Activated naive CD8-positive, alpha-beta T cell treated with anti-CD3 and anti-CD28 coated beads for 36 hours (primary cell): Measurements from ENCODE around the gene CABS1. TPM values are rescaled to one million over a fixed set of nuclear protein-coding genes. Genes with fewer than 3 reads are reported as not detected.

ENCODE experiments used
- DNase-seq: peaks from one replicate; pipeline ENCODE4 v3.0.0; 2021
- H3K27ac Mint-ChIP-seq: one replicate; pipeline ENCODE4 v1.8.0; 2022; ENCODE audit warnings: mild to moderate bottlenecking, moderate library complexity, mixed read lengths
- H3K27me3 Mint-ChIP-seq: one replicate; pipeline ENCODE4 v1.8.0; 2022; ENCODE audit warnings: mild to moderate bottlenecking, mixed read lengths
- H3K36me3 Mint-ChIP-seq: one replicate; pipeline ENCODE4 v1.8.0; 2021; ENCODE audit warnings: mild to moderate bottlenecking, mixed read lengths
- H3K4me1 Mint-ChIP-seq: one replicate; pipeline ENCODE4 v1.8.0; 2021; ENCODE audit warnings: mixed read lengths
- H3K4me3 Mint-ChIP-seq: one replicate; pipeline ENCODE4 v1.8.0; 2022; ENCODE audit warnings: mild to moderate bottlenecking, moderate library complexity, mixed read lengths
- H3K9me3 Mint-ChIP-seq: one replicate; pipeline ENCODE4 v1.8.0; 2022; ENCODE audit warnings: mixed read lengths
- total RNA-seq, 2 experiments: library from RNA; stranded (reverse); gene quantifications; one replicate each; pipeline ENCODE4 v1.2.3, GENCODE V29; 2021

The CABS1 gene
- total RNA-seq, 2 experiments from 2014 or later: not detected

DNA sequence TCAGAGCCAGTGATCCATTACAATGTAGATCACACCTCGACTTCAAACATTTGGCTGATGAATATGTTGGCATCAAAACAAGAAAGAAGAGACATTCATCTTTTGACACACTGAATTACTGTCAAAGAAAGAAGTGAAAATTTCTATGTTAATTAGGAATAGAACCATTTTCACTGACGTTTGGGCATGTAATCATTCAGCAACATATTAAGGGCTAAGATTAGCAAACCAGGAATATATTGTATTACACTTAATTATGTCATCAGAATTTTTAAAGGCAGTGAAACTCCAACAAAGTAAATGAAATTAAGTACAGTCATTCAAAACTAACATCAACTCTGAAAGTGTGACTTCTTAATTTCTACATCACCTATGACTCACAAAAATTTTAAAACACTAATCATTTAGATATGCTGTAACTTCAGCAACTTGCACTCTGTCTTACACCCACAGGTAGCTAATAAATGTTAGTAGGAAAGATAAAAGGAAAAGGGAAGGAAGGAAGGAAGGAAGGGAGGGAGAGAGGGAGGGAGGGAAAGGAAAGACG is 24.4 kb downstream of the CABS1 start:
- H3K27me3 Mint-ChIP-seq: no peaks in the 10 kb centered on the region
- H3K4me3 Mint-ChIP-seq: no peak overlapping the region
- H3K27ac Mint-ChIP-seq: no peak overlapping the region
- H3K9me3 Mint-ChIP-seq: no peaks in the 10 kb centered on the region
- H3K36me3 Mint-ChIP-seq: no peaks in the 10 kb centered on the region
- H3K4me1 Mint-ChIP-seq: no peaks in the 10 kb centered on the region
- DNase-seq: no peak

DNA sequence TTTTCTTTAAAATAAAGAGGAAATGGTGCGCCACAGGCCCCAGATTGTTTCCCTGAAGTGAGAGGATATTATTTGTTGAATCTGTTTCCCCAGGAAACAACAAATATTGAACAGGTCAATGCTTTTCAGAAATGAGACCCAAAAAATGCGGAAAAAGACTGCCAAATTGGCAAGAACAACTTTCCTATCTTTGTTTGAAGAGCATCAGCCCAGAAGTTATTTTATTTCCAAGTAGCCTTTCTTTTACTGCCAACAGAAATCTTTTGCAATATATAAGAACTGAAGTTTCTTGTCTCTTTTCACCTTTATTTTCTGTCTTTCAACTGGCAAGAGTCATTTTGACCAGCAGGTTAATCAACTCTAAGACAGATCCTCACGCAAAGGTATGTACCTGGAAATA is 25.7 kb downstream of the CABS1 start, which contains the start of gene SMR3A:
Gene SMR3A (plus strand): TSS at position 301 of the 400 bp plus-strand sequence. CDS start 1,356 bp downstream, outside the sequence.
- Mint-ChIP-seq H3K9me3 (no peaks in the 10 kb centered on the region), H3K4me1 (no peaks in the 10 kb centered on the region), H3K4me3 (no peak within 1 kb of the TSS), H3K27ac (no peak within 1 kb of the TSS), H3K36me3 (no peaks in the 10 kb centered on the region), H3K27me3 (no peaks in the 10 kb centered on the region)
- DNase-seq: no peak

- no peaks in the 10 kb centered on the region for H3K4me1 Mint-ChIP-seq
- H3K36me3 Mint-ChIP-seq: no peaks in the 10 kb centered on the region
- no peaks in the 10 kb centered on the region for H3K9me3 Mint-ChIP-seq
- no peak overlapping the region for H3K27ac Mint-ChIP-seq
- no peak for DNase-seq
- H3K4me3 Mint-ChIP-seq: no peak overlapping the region
- H3K27me3 Mint-ChIP-seq: no peaks in the 10 kb centered on the region
These were observed 29.2 kb downstream of the CABS1 start for GRCh38 chr4:70364002-70364401.

DNA sequence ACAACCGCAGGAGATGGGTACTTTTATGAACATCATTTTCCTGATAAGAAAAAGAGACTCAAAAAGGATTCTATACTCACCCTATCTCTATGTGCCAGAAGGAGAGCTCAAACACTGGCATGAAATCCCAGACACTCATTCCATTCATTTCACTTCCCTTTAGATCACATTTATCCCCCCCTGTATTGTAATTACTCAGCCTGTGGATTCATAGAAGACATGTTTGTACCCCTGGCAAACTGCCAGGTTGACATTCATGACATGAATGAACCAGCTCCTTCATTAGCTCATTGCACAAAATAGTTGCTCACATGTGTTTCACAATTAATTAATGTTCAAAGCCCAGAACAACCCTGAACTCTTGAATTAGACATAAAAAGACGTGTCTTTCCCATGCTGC is 30.7 kb downstream of the CABS1 start:
- Mint-ChIP-seq H3K9me3 (no peaks in the 10 kb centered on the region), H3K4me3 (no peak overlapping the region), H3K27me3 (no peaks in the 10 kb centered on the region), H3K27ac (no peak overlapping the region), H3K36me3 (no peaks in the 10 kb centered on the region), H3K4me1 (no peaks in the 10 kb centered on the region)
- no peak for DNase-seq

- Mint-ChIP-seq H3K27ac (no peak overlapping the region), H3K4me3 (no peak overlapping the region), H3K36me3 (no peaks in the 10 kb centered on the region), H3K9me3 (no peaks in the 10 kb centered on the region), H3K27me3 (no peaks in the 10 kb centered on the region), H3K4me1 (no peaks in the 10 kb centered on the region)
- DNase-seq: no peak
These were observed 33.0 kb downstream of the CABS1 start for GRCh38 chr4:70367813-70368212.

GRCh38 chr4:70371987-70372386 is 37.2 kb downstream of the CABS1 start:
- peaks cover 2% of the 10 kb centered on the region for H3K9me3 Mint-ChIP-seq
- H3K36me3 Mint-ChIP-seq: no peaks in the 10 kb centered on the region
- H3K4me3 Mint-ChIP-seq: no peak overlapping the region
- H3K27me3 Mint-ChIP-seq: peaks cover 8% of the 10 kb centered on the region
- no peaks in the 10 kb centered on the region for H3K4me1 Mint-ChIP-seq
- H3K27ac Mint-ChIP-seq: no peak overlapping the region
- no peak for DNase-seq

DNA sequence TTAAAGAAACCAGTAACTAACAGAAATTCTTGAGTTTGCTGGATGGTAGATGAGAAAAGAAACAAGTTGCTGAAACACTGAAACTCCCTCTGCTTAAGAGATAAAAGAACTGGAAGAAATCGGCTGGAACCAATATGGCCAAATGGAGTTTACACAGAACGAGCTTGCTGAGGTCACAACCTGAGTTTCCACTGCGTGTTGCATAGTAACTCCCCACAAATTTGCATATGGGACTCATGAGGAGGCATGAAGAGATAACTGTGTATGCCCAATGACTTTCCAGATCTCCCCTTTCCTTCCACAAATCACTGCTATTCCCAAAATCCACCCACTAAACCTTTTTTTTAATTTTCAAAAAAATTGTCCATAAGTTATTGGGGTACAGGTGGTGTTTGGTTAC is 38.0 kb downstream of the CABS1 start:
- peaks cover 8% of the 10 kb centered on the region for H3K27me3 Mint-ChIP-seq
- no peak overlapping the region for H3K27ac Mint-ChIP-seq
- no peak for DNase-seq
- H3K9me3 Mint-ChIP-seq: peaks cover 2% of the 10 kb centered on the region
- H3K36me3 Mint-ChIP-seq: no peaks in the 10 kb centered on the region
- H3K4me1 Mint-ChIP-seq: no peaks in the 10 kb centered on the region
- no peak overlapping the region for H3K4me3 Mint-ChIP-seq

GRCh38 chr4:70380578-70380977 is 45.8 kb downstream of the CABS1 start:
- Mint-ChIP-seq H3K27ac (no peak overlapping the region), H3K9me3 (peaks cover 2% of the 10 kb centered on the region), H3K36me3 (no peaks in the 10 kb centered on the region), H3K4me1 (no peaks in the 10 kb centered on the region), H3K4me3 (no peak overlapping the region), H3K27me3 (peaks cover 2% of the 10 kb centered on the region)
- DNase-seq: no peak

DNA sequence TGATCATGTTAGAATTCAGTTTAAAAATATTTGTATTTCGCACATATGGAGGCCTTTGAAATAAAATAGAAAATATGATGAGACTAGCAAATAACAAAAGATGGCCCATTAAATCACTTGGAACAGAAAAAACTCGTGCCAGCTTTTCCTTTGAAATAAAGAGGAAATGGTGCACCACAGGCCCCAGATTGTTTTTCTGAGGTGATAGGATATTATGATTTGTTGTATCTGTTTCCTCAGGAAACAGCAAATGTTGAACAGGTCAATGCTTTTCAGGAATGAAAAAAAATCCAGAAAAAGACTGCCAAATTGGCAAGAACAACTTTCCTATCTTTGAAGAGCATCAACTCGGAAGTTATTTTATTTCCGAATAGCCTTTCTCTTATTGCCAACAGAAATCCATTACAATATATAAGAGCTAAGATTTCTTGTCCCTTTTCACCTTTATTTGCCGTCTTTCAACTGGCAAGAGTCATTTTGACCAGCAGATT is 48.0 kb downstream of the CABS1 start, which contains the start of gene SMR3B:
Gene SMR3B (plus strand): TSS at position 441 of the 491 bp plus-strand sequence. CDS start 1,380 bp downstream, outside the sequence.
- no peaks in the 10 kb centered on the region for H3K9me3 Mint-ChIP-seq
- no peak within 1 kb of the TSS for H3K4me3 Mint-ChIP-seq
- no peaks in the 10 kb centered on the region for H3K27me3 Mint-ChIP-seq
- no peak within 1 kb of the TSS for H3K27ac Mint-ChIP-seq
- no peaks in the 10 kb centered on the region for H3K4me1 Mint-ChIP-seq
- H3K36me3 Mint-ChIP-seq: no peaks in the 10 kb centered on the region
- DNase-seq: no peak

Other genes with a start within 250 kb of the CABS1 start
- not detected for gene PRR27, start 180.7 kb upstream of the CABS1 start, total RNA-seq
- gene ODAM, start 139.3 kb upstream of the CABS1 start, total RNA-seq: not detected
- gene FDCSP, start 108.9 kb upstream of the CABS1 start, total RNA-seq: not detected
- not detected for gene CSN3, start 92.4 kb upstream of the CABS1 start, total RNA-seq
- not detected for gene SMR3A, start 25.8 kb downstream of the CABS1 start, total RNA-seq
- gene SMR3B, start 48.1 kb downstream of the CABS1 start, total RNA-seq: not detected
- gene OPRPN, start 63.0 kb downstream of the CABS1 start, total RNA-seq: not detected
- not detected for gene MUC7, start 137.2 kb downstream of the CABS1 start, total RNA-seq
- not detected for gene AMTN, start 183.6 kb downstream of the CABS1 start, total RNA-seq